ENCODE measurements around the gene PXN. TPM values are rescaled to one million over a fixed set of nuclear protein-coding genes. Genes with fewer than 3 reads are reported as not detected.

PXN gene
- polyA plus RNA-seq, result 5.9 and 6.3 TPM in 2 replicates
- 4.6 and 7.4 TPM in 2 replicates for polyA minus RNA-seq

DNA sequence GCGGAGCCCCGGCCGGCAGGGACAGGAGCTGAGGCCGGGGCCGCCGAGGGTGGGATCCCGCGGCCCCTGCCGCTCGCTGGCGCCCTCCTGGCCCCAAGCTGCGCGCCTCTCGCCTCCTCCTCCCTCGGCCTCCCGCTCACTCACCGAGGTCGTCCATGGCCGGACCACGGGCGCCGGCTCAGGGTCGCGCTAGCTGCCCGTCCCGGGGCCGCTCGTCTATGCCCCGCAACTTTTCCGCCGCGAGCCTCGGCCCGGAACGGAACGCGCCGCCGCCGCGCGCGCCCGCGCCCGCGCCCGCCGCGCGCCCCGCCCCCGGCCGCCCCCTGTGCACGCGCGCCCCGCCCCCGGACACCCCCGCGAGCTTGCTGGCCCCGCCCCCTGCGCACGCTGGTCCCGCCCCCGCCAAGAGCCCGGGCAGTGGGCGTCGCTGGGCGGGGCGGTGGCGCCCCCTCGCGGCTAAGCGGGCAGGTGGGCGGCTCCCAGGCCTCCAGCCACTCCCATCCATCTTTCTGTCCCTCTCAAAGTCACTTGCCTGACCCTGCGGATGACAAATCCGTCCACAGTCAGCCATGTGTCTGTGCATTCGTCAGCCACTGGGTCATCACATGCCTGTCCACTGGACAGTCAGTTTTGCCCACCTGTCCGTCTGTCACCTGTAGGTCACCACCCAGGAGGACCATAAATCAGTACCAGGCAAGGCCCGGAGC lies at the start of gene PXN:
PXN (minus strand) TSS at position 258 of the 707 bp plus-strand sequence; CDS start at position 157, 101 bp downstream.
- H3K79me2 ChIP-seq (replicated peaks; ENCODE audit: insufficient read depth, low read length), result no peaks in the 10 kb centered on the region
- H3K4me3 ChIP-seq (ENCODE audit: low read length), result peak within 1 kb of the TSS; percentile 91
- H3K9ac ChIP-seq (ENCODE audit: low read length), result peak within 1 kb of the TSS; percentile 78
- no peaks in the 10 kb centered on the region for H4K20me1 ChIP-seq (ENCODE audit: insufficient read depth)
- H3K4me2 ChIP-seq (ENCODE audit: low read length), result peak within 1 kb of the TSS; percentile 51
- no peaks in the 10 kb centered on the region for H3F3A ChIP-seq (ENCODE audit: insufficient read depth, low read length, poor library complexity, severe bottlenecking)
- TF ChIP-seq, protein P1, sequence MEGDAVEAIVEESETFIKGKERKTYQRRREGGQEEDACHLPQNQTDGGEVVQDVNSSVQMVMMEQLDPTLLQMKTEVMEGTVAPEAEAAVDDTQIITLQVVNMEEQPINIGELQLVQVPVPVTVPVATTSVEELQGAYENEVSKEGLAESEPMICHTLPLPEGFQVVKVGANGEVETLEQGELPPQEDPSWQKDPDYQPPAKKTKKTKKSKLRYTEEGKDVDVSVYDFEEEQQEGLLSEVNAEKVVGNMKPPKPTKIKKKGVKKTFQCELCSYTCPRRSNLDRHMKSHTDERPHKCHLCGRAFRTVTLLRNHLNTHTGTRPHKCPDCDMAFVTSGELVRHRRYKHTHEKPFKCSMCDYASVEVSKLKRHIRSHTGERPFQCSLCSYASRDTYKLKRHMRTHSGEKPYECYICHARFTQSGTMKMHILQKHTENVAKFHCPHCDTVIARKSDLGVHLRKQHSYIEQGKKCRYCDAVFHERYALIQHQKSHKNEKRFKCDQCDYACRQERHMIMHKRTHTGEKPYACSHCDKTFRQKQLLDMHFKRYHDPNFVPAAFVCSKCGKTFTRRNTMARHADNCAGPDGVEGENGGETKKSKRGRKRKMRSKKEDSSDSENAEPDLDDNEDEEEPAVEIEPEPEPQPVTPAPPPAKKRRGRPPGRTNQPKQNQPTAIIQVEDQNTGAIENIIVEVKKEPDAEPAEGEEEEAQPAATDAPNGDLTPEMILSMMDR (IDR thresholded peaks at IDR 0.05; ENCODE audit: poor library complexity, severe bottlenecking), result peak; percentile 80
- TF ChIP-seq SMC3 (conservative IDR thresholded peaks at IDR 0.05; ENCODE audit: poor library complexity), result peak; percentile 84
- TF ChIP-seq TAF1 (IDR thresholded peaks at IDR 0.05; ENCODE audit: low read depth), result peak; percentile 41
- TF ChIP-seq POLR2AphosphoS5 (IDR thresholded peaks at IDR 0.05), result peak; percentile 58
- TF ChIP-seq, protein P2, sequence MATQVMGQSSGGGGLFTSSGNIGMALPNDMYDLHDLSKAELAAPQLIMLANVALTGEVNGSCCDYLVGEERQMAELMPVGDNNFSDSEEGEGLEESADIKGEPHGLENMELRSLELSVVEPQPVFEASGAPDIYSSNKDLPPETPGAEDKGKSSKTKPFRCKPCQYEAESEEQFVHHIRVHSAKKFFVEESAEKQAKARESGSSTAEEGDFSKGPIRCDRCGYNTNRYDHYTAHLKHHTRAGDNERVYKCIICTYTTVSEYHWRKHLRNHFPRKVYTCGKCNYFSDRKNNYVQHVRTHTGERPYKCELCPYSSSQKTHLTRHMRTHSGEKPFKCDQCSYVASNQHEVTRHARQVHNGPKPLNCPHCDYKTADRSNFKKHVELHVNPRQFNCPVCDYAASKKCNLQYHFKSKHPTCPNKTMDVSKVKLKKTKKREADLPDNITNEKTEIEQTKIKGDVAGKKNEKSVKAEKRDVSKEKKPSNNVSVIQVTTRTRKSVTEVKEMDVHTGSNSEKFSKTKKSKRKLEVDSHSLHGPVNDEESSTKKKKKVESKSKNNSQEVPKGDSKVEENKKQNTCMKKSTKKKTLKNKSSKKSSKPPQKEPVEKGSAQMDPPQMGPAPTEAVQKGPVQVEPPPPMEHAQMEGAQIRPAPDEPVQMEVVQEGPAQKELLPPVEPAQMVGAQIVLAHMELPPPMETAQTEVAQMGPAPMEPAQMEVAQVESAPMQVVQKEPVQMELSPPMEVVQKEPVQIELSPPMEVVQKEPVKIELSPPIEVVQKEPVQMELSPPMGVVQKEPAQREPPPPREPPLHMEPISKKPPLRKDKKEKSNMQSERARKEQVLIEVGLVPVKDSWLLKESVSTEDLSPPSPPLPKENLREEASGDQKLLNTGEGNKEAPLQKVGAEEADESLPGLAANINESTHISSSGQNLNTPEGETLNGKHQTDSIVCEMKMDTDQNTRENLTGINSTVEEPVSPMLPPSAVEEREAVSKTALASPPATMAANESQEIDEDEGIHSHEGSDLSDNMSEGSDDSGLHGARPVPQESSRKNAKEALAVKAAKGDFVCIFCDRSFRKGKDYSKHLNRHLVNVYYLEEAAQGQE (IDR thresholded peaks at IDR 0.05; ENCODE audit: borderline replicate concordance), result peak; percentile 54
- no peak for TF ChIP-seq EP300 (conservative IDR thresholded peaks at IDR 0.05; ENCODE audit: poor library complexity, severe bottlenecking)
- TF ChIP-seq RAD21 (conservative IDR thresholded peaks at IDR 0.05), result peak; percentile 83
- TF ChIP-seq EZH2 (IDR thresholded peaks at IDR 0.05; ENCODE audit: borderline replicate concordance, insufficient read depth, low read length, poor library complexity, severe bottlenecking), result no peak
- peak; percentile 38 for TF ChIP-seq MXI1 (conservative IDR thresholded peaks at IDR 0.05; ENCODE audit: poor library complexity, severe bottlenecking)
- peak within 1 kb of the TSS; percentile 45 for H2AFZ ChIP-seq (ENCODE audit: low read depth, low read length)
- H3K9me3 ChIP-seq (ENCODE audit: low read length), result no peaks in the 10 kb centered on the region
- H3K27me3 ChIP-seq (ENCODE audit: insufficient read depth, low read depth, low read length), result no peaks in the 10 kb centered on the region
- no peak within 1 kb of the TSS for H3K27ac ChIP-seq (ENCODE audit: low read length)
- no peaks in the 10 kb centered on the region for H3K9me2 ChIP-seq (ENCODE audit: insufficient read depth, low read length)
- no peaks in the 10 kb centered on the region for H3K36me3 ChIP-seq (ENCODE audit: insufficient read depth, low read length)

DNA sequence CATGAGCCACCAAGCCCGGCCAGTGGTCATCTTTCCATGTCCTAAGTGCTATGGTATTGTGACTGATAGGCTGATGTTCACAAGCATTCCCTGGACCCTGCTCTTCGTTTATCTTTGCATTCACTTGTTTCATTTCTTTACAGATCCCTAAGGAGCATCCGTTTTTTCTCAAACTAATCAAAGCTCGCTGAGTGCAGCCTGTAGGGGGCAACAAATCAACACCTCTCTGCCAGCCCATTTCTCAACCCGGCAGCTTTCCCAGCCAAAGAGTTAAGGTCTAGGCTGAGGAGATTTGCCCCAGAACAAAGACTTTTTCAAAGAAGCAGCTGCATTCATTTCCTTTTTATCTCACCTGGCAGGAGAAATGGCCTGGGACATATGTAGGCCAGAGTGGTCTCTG lies 48.7 kb upstream of the PXN start:
- Histone ChIP-seq H3K9ac (ENCODE audit: low read length) (no peak overlapping the region), H3F3A (ENCODE audit: insufficient read depth, low read length, poor library complexity, severe bottlenecking) (no peaks in the 10 kb centered on the region), H4K20me1 (ENCODE audit: insufficient read depth) (no peaks in the 10 kb centered on the region), H3K27me3 (ENCODE audit: insufficient read depth, low read depth, low read length) (no peaks in the 10 kb centered on the region), H3K36me3 (ENCODE audit: insufficient read depth, low read length) (no peaks in the 10 kb centered on the region), H3K4me2 (ENCODE audit: low read length) (no peak overlapping the region), H3K9me2 (ENCODE audit: insufficient read depth, low read length) (no peaks in the 10 kb centered on the region), H3K27ac (ENCODE audit: low read length) (no peak overlapping the region), H3K4me3 (ENCODE audit: low read length) (no peak overlapping the region), H3K79me2 (replicated peaks; ENCODE audit: insufficient read depth, low read length) (no peaks in the 10 kb centered on the region), H2AFZ (ENCODE audit: low read depth, low read length) (no peak overlapping the region), H3K9me3 (ENCODE audit: low read length) (no peaks in the 10 kb centered on the region)
- no peak for TF ChIP-seq EZH2 (IDR thresholded peaks at IDR 0.05; ENCODE audit: borderline replicate concordance, insufficient read depth, low read length, poor library complexity, severe bottlenecking)
- TF ChIP-seq, protein P1 (IDR thresholded peaks at IDR 0.05; ENCODE audit: poor library complexity, severe bottlenecking), result peak; percentile 11
